Thyroid gland (tissue), 4 donors: Measurements from ENCODE around the gene CDK5R1. TPM values are rescaled to one million over a fixed set of nuclear protein-coding genes. Genes with fewer than 3 reads are reported as not detected.

ENCODE experiments used
- DNase-seq, 2 donors: peaks; one replicate each; pipeline ENCODE4 v3.0.0-alpha.2; 2019
- H3K27ac ChIP-seq, 3 donors: fragments of 200-600 bp; sonication (generic); 1 replicate in 2 of 3; 2 replicates in 1 of 3; pipeline ENCODE4 v1.5.1; 2016 to 2019; ENCODE audit warnings: mild to moderate bottlenecking in 1 of 3, moderate library complexity in 1 of 3
- H3K27me3 ChIP-seq: fragments of 200-600 bp; sonication (generic); one replicate; pipeline ENCODE4 v1.5.1; 2019
- H3K36me3 ChIP-seq, 2 donors: fragments of 200-600 bp; sonication (generic); one replicate each; pipeline ENCODE4 v1.5.1; 2016 to 2019
- H3K4me1 ChIP-seq, 2 donors: fragments of 200-600 bp; sonication (generic); one replicate each; pipeline ENCODE4 v1.5.1; 2017 to 2019
- H3K4me3 ChIP-seq, 3 donors: fragments of 200-600 bp; sonication (generic); replicated peaks in 1 of 3; 1 replicate in 2 of 3; 2 replicates in 1 of 3; pipeline ENCODE4 v1.5.1; 2016; ENCODE audit warnings: mild to moderate bottlenecking in 1 of 3
- H3K9me3 ChIP-seq: fragments of 200-600 bp; sonication (generic); one replicate; pipeline ENCODE4 v1.5.1; 2017
- CTCF ChIP-seq, 6 experiments: fragments of 200-600 bp in 3 of 6; fragments of 450-650 bp in 3 of 6; sonication (generic) in 3 of 6; IDR thresholded peaks; one replicate each; pipeline ENCODE4 v1.5.1; 2016 to 2019; ENCODE audit warnings: antibody characterized with exemption in 6 of 6, mild to moderate bottlenecking in 2 of 6, inconsistent platforms in 1 of 6, moderate library complexity in 1 of 6
- POLR2A ChIP-seq, 2 donors: fragments of 450-650 bp; IDR thresholded peaks; one replicate each; pipeline ENCODE4 v1.6.1; 2017; ENCODE audit warnings: antibody characterized with exemption in 2 of 2, mild to moderate bottlenecking in 2 of 2, moderate library complexity in 1 of 2
- WGBS, 2 donors: methylation state at CpG; one replicate each; pipeline ENCODE4 v1.1.5; 2017; 5-methylcytosine and 5-hydroxymethylcytosine counted together
- intact Hi-C: fragments of 100-400 bp; cut with DNase I; formaldehyde crosslinking; loops from one replicate; pipeline ENCODE4 v1.15.1; 2023
- total RNA-seq, 4 donors: library from RNA; depleted of rRNA; stranded (reverse); fragments of >200 nt; gene quantifications; one replicate each; pipeline ENCODE4 v1.2.3, GENCODE V29; 2016

CDK5R1 gene
- total RNA-seq, 4 donors from 2014 or later: 0.49 to 0.78 (median 0.58) TPM

- Histone ChIP-seq H3K27ac (no peak overlapping the region), H3K36me3 (no peaks in the 10 kb centered on the region), H3K27me3 (no peaks in the 10 kb centered on the region), H3K4me1 (peaks cover 0 to 22% of the 10 kb centered on the region in 2 donors), H3K4me3 (no peak overlapping the region), H3K9me3 (no peaks in the 10 kb centered on the region)
- intact Hi-C loops: no loop called here
- WGBS, 2 donors: 93% methylated on average over 16 of the region's 16 CpGs
- DNase-seq: no peak
- TF ChIP-seq CTCF (IDR thresholded peaks at IDR 0.05) (no peak), POLR2A (IDR thresholded peaks at IDR 0.05) (no peak)
Measured at GRCh38 chr17:32488177-32488542, 1.4 kb downstream of the CDK5R1 start.

- TF ChIP-seq CTCF (IDR thresholded peaks at IDR 0.05) (no peak), POLR2A (IDR thresholded peaks at IDR 0.05) (no peak)
- Histone ChIP-seq H3K9me3 (no peaks in the 10 kb centered on the region), H3K36me3 (no peaks in the 10 kb centered on the region), H3K4me1 (peaks cover 0 to 17% of the 10 kb centered on the region in 2 donors), H3K4me3 (no peak overlapping the region), H3K27me3 (no peaks in the 10 kb centered on the region), H3K27ac (no peak overlapping the region)
- intact Hi-C loops: no loop called here
- DNase-seq: no peak
- WGBS, 2 donors: 95 to 97% methylated on average over 12 to 13 of the region's 13 CpGs
Measured at GRCh38 chr17:32488604-32489180, 1.9 kb downstream of the CDK5R1 start.

GRCh38 chr17:32489320-32490100 lies 2.7 kb downstream of the CDK5R1 start:
- H3K36me3 ChIP-seq: no peaks in the 10 kb centered on the region
- H3K27me3 ChIP-seq: no peaks in the 10 kb centered on the region
- no peaks in the 10 kb centered on the region for H3K9me3 ChIP-seq
- 86 to 92% methylated on average over 10 of the region's 10 CpGs for WGBS, 2 donors
- no peak overlapping the region for H3K4me3 ChIP-seq
- H3K4me1 ChIP-seq: peaks cover 0 to 10% of the 10 kb centered on the region in 2 donors
- DNase-seq: no peak
- no peak overlapping the region for H3K27ac ChIP-seq
- intact Hi-C loops: no loop called here
- no peak for TF ChIP-seq CTCF (IDR thresholded peaks at IDR 0.05)
- TF ChIP-seq POLR2A (IDR thresholded peaks at IDR 0.05): no peak

GRCh38 chr17:32490101-32490482 lies 3.3 kb downstream of the CDK5R1 start:
- Histone ChIP-seq H3K4me1 (peaks cover 0 to 10% of the 10 kb centered on the region in 2 donors), H3K27ac (no peak overlapping the region), H3K4me3 (no peak overlapping the region), H3K9me3 (no peaks in the 10 kb centered on the region), H3K27me3 (no peaks in the 10 kb centered on the region), H3K36me3 (no peaks in the 10 kb centered on the region)
- 82 to 83% methylated on average over 16 of the region's 16 CpGs for WGBS, 2 donors
- DNase-seq: no peak
- TF ChIP-seq POLR2A (IDR thresholded peaks at IDR 0.05) (no peak), CTCF (IDR thresholded peaks at IDR 0.05) (no peak)
- intact Hi-C loops: no loop called here
